Activated B cell treated with CpG ODN at 0.5 μM for 24 hours (primary cell): Measurements from ENCODE around the gene ING1. TPM values are rescaled to one million over a fixed set of nuclear protein-coding genes. Genes with fewer than 3 reads are reported as not detected.
"Not testable (repeated sequence)": the region's sequence is repeated elsewhere in the genome, so short reads cannot be mapped to it uniquely, and the experiment has no call there.

Source experiments
- ATAC-seq: fragments of 200-7000 bp; cut with Tn5 transposase; one replicate; pipeline ENCODE4 v1.10.0; 2021; ENCODE audit warnings: low read depth, mild to moderate bottlenecking, moderate library complexity
- CTCF ChIA-PET: fragments of 350-600 bp; sonication (Branson Sonifier 250); formaldehyde crosslinking; loops from one replicate; lab custom pipeline; 2021; ENCODE audit warnings: antibody characterized with exemption; lab: Charles Lee
- POLR2A ChIA-PET: fragments of 350-600 bp; sonication (Branson Sonifier 250); formaldehyde crosslinking; loops from one replicate; lab custom pipeline; 2021; ENCODE audit warnings: antibody characterized with exemption; lab: Charles Lee
- DNase-seq: peaks from one replicate; pipeline ENCODE4 v3.0.0; 2022
- H3K27ac Mint-ChIP-seq: one replicate; pipeline ENCODE4 v1.8.0; 2020; ENCODE audit warnings: mixed read lengths
- H3K27me3 Mint-ChIP-seq: one replicate; pipeline ENCODE4 v1.8.0; 2021; ENCODE audit warnings: mixed read lengths
- H3K36me3 Mint-ChIP-seq: one replicate; pipeline ENCODE4 v1.8.0; 2021; ENCODE audit warnings: low read depth, mixed read lengths
- H3K4me1 Mint-ChIP-seq: one replicate; pipeline ENCODE4 v1.8.0; 2021; ENCODE audit warnings: mixed read lengths
- H3K4me3 Mint-ChIP-seq: one replicate; pipeline ENCODE4 v1.8.0; 2020; ENCODE audit warnings: mild to moderate bottlenecking, mixed read lengths
- H3K9me3 Mint-ChIP-seq: one replicate; pipeline ENCODE4 v1.8.0; 2020; ENCODE audit warnings: mixed read lengths
- intact Hi-C: fragments of 100-400 bp; cut with micrococcal nuclease; formaldehyde crosslinking; loops from one replicate; pipeline ENCODE4 v1.15.1; 2024
- total RNA-seq: library from RNA; stranded (reverse); gene quantifications from 2 replicates; pipeline ENCODE4 v1.2.3, GENCODE V29; 2022
- TF ChIP-seq, protein P1 (sequence below): fragments of 200-600 bp; IDR thresholded peaks from one replicate; pipeline ENCODE4 v1.8.0; 2022; ENCODE audit warnings: antibody characterized with exemption, mild to moderate bottlenecking

ING1 gene
- total RNA-seq, 1 donor from 2014 or later: 14.3 TPM

DNA sequence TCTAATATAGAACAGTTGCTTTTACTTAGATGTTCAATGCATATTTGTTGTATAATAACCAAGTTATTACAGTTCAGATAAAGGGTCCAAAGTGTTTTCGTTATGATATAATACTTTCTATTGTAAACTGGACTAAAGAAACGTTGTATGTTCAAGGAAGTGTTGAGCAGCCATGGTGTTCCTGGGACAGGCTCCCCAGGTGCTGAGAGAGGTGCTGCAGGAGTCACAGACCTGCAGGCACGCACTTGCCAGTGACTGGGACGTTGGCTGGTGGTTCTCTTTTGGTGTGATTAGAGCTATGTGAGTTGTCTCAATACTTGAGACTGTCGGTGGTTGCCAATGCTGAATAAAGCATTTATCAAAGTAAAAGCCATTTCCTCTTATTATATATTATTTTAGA lies 9.5 kb downstream of the ING1 start:
- Mint-ChIP-seq H3K27ac (no peak overlapping the region), H3K36me3 (peaks cover 37% of the 10 kb centered on the region), H3K4me1 (peaks cover 22% of the 10 kb centered on the region), H3K9me3 (no peaks in the 10 kb centered on the region), H3K27me3 (no peaks in the 10 kb centered on the region), H3K4me3 (no peak overlapping the region)
- ATAC-seq (no peak), DNase-seq (no peak)
- intact Hi-C loops: no loop called here
- ChIA-PET POLR2A (interaction anchor here (1.7 kb wide), 1 partner anchor 8 kb away, joined by 9 read pairs; no protein-coding TSS in a partner anchor), CTCF (no interaction called here)
- TF ChIP-seq, protein P1, sequence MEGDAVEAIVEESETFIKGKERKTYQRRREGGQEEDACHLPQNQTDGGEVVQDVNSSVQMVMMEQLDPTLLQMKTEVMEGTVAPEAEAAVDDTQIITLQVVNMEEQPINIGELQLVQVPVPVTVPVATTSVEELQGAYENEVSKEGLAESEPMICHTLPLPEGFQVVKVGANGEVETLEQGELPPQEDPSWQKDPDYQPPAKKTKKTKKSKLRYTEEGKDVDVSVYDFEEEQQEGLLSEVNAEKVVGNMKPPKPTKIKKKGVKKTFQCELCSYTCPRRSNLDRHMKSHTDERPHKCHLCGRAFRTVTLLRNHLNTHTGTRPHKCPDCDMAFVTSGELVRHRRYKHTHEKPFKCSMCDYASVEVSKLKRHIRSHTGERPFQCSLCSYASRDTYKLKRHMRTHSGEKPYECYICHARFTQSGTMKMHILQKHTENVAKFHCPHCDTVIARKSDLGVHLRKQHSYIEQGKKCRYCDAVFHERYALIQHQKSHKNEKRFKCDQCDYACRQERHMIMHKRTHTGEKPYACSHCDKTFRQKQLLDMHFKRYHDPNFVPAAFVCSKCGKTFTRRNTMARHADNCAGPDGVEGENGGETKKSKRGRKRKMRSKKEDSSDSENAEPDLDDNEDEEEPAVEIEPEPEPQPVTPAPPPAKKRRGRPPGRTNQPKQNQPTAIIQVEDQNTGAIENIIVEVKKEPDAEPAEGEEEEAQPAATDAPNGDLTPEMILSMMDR: no peak

DNA sequence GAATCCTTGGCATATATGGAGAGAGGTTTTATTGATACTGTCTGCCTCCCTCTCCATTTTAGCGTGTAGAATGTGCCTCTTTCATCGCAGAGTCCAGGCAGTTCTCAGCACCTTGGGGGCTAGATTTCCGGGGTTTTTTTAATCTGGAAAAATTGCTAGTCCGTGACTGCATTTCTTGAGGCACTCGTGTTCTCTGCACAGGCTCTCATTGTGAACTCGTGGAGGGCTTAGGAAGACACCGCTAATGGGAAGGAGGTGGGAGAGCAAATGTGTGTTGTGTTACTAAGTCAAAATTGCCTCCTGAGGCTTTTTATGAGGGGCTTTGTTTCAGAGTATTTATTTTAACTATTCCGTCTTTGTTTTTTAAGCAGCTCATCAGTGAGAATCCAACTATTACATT lies 10.1 kb downstream of the ING1 start:
- TF ChIP-seq, protein P1: no peak
- intact Hi-C loops: no loop called here
- peaks cover 22% of the 10 kb centered on the region for H3K4me1 Mint-ChIP-seq
- no peak overlapping the region for H3K4me3 Mint-ChIP-seq
- ChIA-PET CTCF (no interaction called here), POLR2A (interaction anchor here (0.7 to 1.7 kb wide), 2 partner anchors 8 to 97 kb away, joined by 5 to 9 read pairs; no protein-coding TSS in a partner anchor)
- no peaks in the 10 kb centered on the region for H3K9me3 Mint-ChIP-seq
- H3K36me3 Mint-ChIP-seq: peaks cover 37% of the 10 kb centered on the region
- ATAC-seq (no peak), DNase-seq (no peak)
- H3K27me3 Mint-ChIP-seq: no peaks in the 10 kb centered on the region
- H3K27ac Mint-ChIP-seq: peak overlapping the region; percentile 46

DNA sequence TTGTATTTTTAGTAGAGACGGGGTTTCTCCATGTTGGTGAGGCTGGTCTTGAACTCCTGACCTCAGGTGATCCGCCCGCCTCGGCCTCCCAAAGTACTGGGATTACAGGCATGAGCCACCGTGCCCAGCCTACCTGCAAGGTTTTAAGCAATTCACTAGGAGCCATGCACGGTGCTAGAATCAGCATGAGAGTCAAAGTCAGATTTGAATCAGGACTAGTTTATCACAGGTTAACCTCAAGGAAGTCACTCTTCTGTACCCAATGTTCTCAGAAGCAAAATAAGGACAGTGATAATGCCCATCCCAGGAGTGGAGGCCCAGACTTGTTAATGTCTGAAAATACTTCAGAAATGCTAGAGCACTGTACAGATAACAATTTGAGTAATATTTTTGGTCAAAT lies 12.7 kb downstream of the ING1 start:
- CTCF ChIA-PET, POLR2A ChIA-PET, ATAC-seq, H3K9me3 Mint-ChIP-seq, H3K4me3 Mint-ChIP-seq, H3K27me3 Mint-ChIP-seq, DNase-seq: not testable (repeated sequence)
- intact Hi-C loops: loop anchor here (1.0 kb wide), 1 partner anchor 11 kb away; no protein-coding TSS in a partner anchor
- H3K27ac Mint-ChIP-seq: peak overlapping the region; percentile 76
- peaks cover 30% of the 10 kb centered on the region for H3K4me1 Mint-ChIP-seq
- H3K36me3 Mint-ChIP-seq: peaks cover 21% of the 10 kb centered on the region

DNA sequence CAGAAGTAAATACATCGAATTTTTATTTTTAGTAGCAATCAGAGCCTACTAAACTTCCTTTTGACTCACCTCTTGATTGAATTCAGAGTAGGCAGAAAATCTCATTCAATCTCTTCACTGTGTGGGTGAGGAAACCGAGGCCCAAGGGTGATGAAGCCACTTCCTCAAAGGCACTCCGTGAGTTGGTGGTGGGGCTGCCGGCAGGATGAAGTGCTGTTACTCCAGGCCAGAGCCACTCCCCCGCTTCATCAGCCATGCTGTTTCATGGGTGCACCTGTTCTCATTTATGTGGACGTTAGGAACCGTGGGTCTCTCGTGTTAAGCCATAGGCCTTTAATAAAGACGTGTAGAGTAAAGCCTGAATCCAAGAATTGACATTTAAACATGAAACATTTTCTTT lies 13.2 kb downstream of the ING1 start:
- H3K9me3 Mint-ChIP-seq: no peaks in the 10 kb centered on the region
- TF ChIP-seq, protein P1: no peak
- CTCF ChIA-PET: no interaction called here
- H3K36me3 Mint-ChIP-seq: peaks cover 20% of the 10 kb centered on the region
- ATAC-seq: peak; percentile 71
- peak overlapping the region; percentile 76 for H3K27ac Mint-ChIP-seq
- peaks cover 30% of the 10 kb centered on the region for H3K4me1 Mint-ChIP-seq
- no peaks in the 10 kb centered on the region for H3K27me3 Mint-ChIP-seq
- no peak for DNase-seq
- intact Hi-C loops: loop anchor here (1.0 kb wide), 1 partner anchor 11 kb away; no protein-coding TSS in a partner anchor
- POLR2A ChIA-PET: no interaction called here
- peak overlapping the region; percentile 4 for H3K4me3 Mint-ChIP-seq

DNA sequence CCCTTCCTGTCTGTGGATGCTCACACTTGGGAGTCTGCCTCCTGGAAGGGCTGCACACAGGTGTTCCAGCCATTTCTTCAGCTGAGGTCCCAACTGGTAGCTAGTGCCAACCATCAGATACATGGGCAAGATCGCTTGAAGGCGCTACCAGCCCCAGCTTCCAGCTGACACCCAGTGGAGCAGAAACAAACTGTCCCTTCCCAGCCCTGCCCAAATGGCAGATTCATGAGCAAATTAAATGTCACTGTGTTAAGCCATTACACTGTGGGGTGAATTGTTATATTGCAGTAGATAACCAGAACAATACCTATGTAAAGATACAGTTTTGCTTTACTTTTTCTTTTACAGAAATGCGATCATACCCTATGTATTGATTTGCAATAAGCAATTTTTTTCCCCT lies 17.6 kb downstream of the ING1 start:
- Mint-ChIP-seq H3K4me1 (peaks cover 29% of the 10 kb centered on the region), H3K9me3 (no peaks in the 10 kb centered on the region), H3K4me3 (no peak overlapping the region), H3K27me3 (no peaks in the 10 kb centered on the region), H3K36me3 (peaks cover 3% of the 10 kb centered on the region), H3K27ac (no peak overlapping the region)
- CTCF ChIA-PET: no interaction called here
- TF ChIP-seq, protein P1: no peak
- ATAC-seq (no peak), DNase-seq (no peak)
- POLR2A ChIA-PET: no interaction called here
- intact Hi-C loops: no loop called here

DNA sequence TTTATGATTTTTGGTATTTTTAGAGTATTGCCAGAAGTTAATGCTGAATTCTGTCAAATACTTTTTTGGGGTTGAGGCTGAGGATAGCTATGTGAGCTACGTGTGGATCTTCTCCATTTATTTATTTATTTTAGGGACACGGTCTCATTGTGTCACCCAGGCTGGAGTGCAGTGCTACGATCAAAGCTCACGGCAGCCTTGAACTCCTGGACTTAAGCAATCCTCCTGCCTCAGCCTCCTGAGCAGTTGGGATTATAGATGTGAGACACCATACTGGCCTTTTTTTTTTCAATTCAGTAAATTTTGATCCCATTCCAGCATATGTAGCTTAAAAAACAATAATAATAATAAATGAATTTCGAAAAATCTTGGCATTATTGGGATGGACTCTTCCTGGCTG lies 21.1 kb downstream of the ING1 start:
- POLR2A ChIA-PET: interaction anchor here (0.5 kb wide), 1 partner anchor 32 kb away, joined by 3 read pairs; no protein-coding TSS in a partner anchor
- CTCF ChIA-PET: no interaction called here
- H3K36me3 Mint-ChIP-seq: no peaks in the 10 kb centered on the region

More for the DNA sequence above, 21.1 kb downstream of the ING1 start:
- Mint-ChIP-seq H3K4me1 (peaks cover 4% of the 10 kb centered on the region), H3K27me3 (no peaks in the 10 kb centered on the region), H3K4me3 (no peak overlapping the region), H3K9me3 (peaks cover 3% of the 10 kb centered on the region), H3K27ac (no peak overlapping the region)
- DNase-seq (no peak), ATAC-seq (no peak)
- intact Hi-C loops: no loop called here
- TF ChIP-seq, protein P1: no peak
